ENCODE results near the gene PLEKHM3. TPM values are rescaled to one million over a fixed set of nuclear protein-coding genes. Genes with fewer than 3 reads are reported as not detected.

PLEKHM3 gene
- total RNA-seq, 1 experiment from 2014 or later, result 2.5 TPM

DNA sequence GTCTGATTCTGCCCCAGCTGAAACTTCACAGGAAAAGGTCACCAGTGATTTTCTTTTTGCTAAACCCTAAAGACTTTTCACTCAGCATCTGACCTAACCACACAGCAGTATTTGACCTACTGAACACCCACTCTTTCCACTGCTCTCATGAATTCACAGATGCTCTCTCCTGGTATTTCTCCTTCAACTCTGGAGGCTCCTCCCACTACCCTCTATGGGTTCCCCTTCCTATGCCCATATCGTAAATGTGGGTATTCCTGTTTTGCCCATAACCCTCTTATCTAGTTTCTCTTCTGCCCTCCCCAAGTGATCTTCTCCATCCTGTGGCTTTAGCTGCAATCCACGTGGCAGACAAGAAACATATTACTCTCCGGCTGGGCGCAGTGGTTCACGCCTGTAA lies 7.6 kb downstream of the PLEKHM3 start:
- Histone ChIP-seq H3K4me3 (ENCODE audit: low read depth in 2 of 2, low read length in 2 of 2) (no peak overlapping the region), H3K27ac (ENCODE audit: low read length) (no peak overlapping the region), H3K27me3 (ENCODE audit: control insufficient read depth, insufficient read depth, low read length) (no peaks in the 10 kb centered on the region), H3K36me3 (ENCODE audit: control insufficient read depth, insufficient read depth, low read length) (no peaks in the 10 kb centered on the region), H3K4me1 (ENCODE audit: control insufficient read depth, insufficient read depth, low read length) (peaks cover 5% of the 10 kb centered on the region; the same call in 1 of the 2 replicates), H3K9me3 (ENCODE audit: control insufficient read depth, insufficient read depth, low read depth, low read length) (no peaks in the 10 kb centered on the region)
- no TSS peak for BruUV-seq (replicated peaks)
- intact Hi-C loops (cut with micrococcal nuclease; ENCODE audit: unreplicated experiment) (no loop called here), in situ Hi-C loops (cut with HindIII; ENCODE audit: low pct_unique_long_range_greater_than_20kb, low sequenced_read_pairs) (no loop called here)
- ChIA-PET POLR2A (no interaction called here), CTCF (interaction anchor here (0.6 to 0.9 kb wide), 2 partner anchors 17 to 23 kb away, joined by 3 to 5 read pairs; no protein-coding TSS in a partner anchor)
- TF ChIP-seq, protein P1, sequence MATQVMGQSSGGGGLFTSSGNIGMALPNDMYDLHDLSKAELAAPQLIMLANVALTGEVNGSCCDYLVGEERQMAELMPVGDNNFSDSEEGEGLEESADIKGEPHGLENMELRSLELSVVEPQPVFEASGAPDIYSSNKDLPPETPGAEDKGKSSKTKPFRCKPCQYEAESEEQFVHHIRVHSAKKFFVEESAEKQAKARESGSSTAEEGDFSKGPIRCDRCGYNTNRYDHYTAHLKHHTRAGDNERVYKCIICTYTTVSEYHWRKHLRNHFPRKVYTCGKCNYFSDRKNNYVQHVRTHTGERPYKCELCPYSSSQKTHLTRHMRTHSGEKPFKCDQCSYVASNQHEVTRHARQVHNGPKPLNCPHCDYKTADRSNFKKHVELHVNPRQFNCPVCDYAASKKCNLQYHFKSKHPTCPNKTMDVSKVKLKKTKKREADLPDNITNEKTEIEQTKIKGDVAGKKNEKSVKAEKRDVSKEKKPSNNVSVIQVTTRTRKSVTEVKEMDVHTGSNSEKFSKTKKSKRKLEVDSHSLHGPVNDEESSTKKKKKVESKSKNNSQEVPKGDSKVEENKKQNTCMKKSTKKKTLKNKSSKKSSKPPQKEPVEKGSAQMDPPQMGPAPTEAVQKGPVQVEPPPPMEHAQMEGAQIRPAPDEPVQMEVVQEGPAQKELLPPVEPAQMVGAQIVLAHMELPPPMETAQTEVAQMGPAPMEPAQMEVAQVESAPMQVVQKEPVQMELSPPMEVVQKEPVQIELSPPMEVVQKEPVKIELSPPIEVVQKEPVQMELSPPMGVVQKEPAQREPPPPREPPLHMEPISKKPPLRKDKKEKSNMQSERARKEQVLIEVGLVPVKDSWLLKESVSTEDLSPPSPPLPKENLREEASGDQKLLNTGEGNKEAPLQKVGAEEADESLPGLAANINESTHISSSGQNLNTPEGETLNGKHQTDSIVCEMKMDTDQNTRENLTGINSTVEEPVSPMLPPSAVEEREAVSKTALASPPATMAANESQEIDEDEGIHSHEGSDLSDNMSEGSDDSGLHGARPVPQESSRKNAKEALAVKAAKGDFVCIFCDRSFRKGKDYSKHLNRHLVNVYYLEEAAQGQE (IDR thresholded peaks at IDR 0.05; ENCODE audit: insufficient read depth in 1 of 2, low read depth in 2 of 2, low read length in 1 of 2), result no peak
- TF ChIP-seq POLR2AphosphoS5 (IDR thresholded peaks at IDR 0.05; ENCODE audit: low read depth, low read length) (no peak), SIN3A (IDR thresholded peaks at IDR 0.05; ENCODE audit: borderline replicate concordance, insufficient read depth, low read depth, low read length) (no peak), TCF7L2 (IDR thresholded peaks at IDR 0.05; ENCODE audit: low read depth, low read length) (no peak), CTCF (IDR thresholded peaks at IDR 0.05) (no peak)
- ATAC-seq (no peak), DNase-seq (ENCODE audit: low read depth, low spot score) (no peak)

DNA sequence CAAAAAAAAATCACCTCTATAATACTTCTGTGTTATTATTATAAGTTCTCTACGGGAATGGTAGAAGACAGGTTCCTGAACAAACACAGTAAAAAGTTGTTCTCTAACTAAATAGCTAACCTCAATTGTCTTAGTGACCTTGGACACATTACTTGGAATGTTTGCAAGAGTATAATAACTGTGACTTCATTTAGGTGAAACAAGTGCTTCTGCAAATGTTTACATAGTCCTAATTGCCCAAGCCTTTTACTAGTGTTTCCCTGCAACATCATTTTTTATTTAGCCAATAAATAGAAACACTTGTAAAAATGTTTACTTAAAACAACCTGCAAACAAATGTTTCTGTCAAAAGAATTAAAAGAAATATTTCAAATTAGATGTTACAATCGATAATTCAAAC lies 9.9 kb downstream of the PLEKHM3 start:
- no peaks in the 10 kb centered on the region for H3K9me3 ChIP-seq (ENCODE audit: control insufficient read depth, insufficient read depth, low read depth, low read length)
- TF ChIP-seq TCF7L2 (IDR thresholded peaks at IDR 0.05; ENCODE audit: low read depth, low read length) (no peak), CTCF (IDR thresholded peaks at IDR 0.05) (no peak), POLR2AphosphoS5 (IDR thresholded peaks at IDR 0.05; ENCODE audit: low read depth, low read length) (no peak), SIN3A (IDR thresholded peaks at IDR 0.05; ENCODE audit: borderline replicate concordance, insufficient read depth, low read depth, low read length) (no peak)
- TF ChIP-seq, protein P1 (IDR thresholded peaks at IDR 0.05; ENCODE audit: insufficient read depth in 1 of 2, low read depth in 2 of 2, low read length in 1 of 2), result no peak
- in situ Hi-C loops (cut with HindIII; ENCODE audit: low pct_unique_long_range_greater_than_20kb, low sequenced_read_pairs), result no loop called here
- BruUV-seq (replicated peaks), result no TSS peak
- CTCF ChIA-PET, result no interaction called here
- peaks cover 5% of the 10 kb centered on the region; the same call in 1 of the 2 replicates for H3K4me1 ChIP-seq (ENCODE audit: control insufficient read depth, insufficient read depth, low read length)
- DNase-seq (ENCODE audit: low read depth, low spot score) (no peak), ATAC-seq (no peak)
- H3K36me3 ChIP-seq (ENCODE audit: control insufficient read depth, insufficient read depth, low read length), result no peaks in the 10 kb centered on the region
- intact Hi-C loops (cut with micrococcal nuclease; ENCODE audit: unreplicated experiment), result no loop called here
- no peak overlapping the region for H3K27ac ChIP-seq (ENCODE audit: low read length)
- no peak overlapping the region for H3K4me3 ChIP-seq (ENCODE audit: low read depth in 2 of 2, low read length in 2 of 2)
- POLR2A ChIA-PET, result no interaction called here
- H3K27me3 ChIP-seq (ENCODE audit: control insufficient read depth, insufficient read depth, low read length), result no peaks in the 10 kb centered on the region

All from Panc1 (cell line).